WTC11 (cell line): ENCODE results near the gene PPHLN1. TPM values are rescaled to one million over a fixed set of nuclear protein-coding genes. Genes with fewer than 3 reads are reported as not detected.

Source experiments
- ATAC-seq: fragments of 200-7000 bp; cut with Tn5 transposase; 2 replicates; pipeline ENCODE4 v1.10.0; 2021; ENCODE audit warnings: mild to moderate bottlenecking, moderate library complexity
- CTCF ChIA-PET: fragments of 300-600 bp; sonication (Branson Sonifier 250); formaldehyde crosslinking; loops from one replicate; lab custom pipeline; 2021; ENCODE audit warnings: antibody characterized with exemption; lab: Charles Lee
- POLR2A ChIA-PET: fragments of 350-600 bp; sonication (Branson Sonifier 250); formaldehyde crosslinking; loops from one replicate; lab custom pipeline; 2021; ENCODE audit warnings: antibody characterized with exemption; lab: Charles Lee
- DNase-seq: peaks from one replicate; pipeline ENCODE4 v3.0.0; 2021; ENCODE audit warnings: low spot score
- H3K27ac Mint-ChIP-seq: 2 replicates; pipeline ENCODE4 v1.8.0; 2021; ENCODE audit warnings: mixed read lengths
- H3K27me3 Mint-ChIP-seq: 2 replicates; pipeline ENCODE4 v1.8.0; 2021; ENCODE audit warnings: low read depth, mild to moderate bottlenecking, moderate library complexity, mixed read lengths
- H3K36me3 Mint-ChIP-seq: 2 replicates; pipeline ENCODE4 v1.8.0; 2021; ENCODE audit warnings: mixed read lengths
- H3K4me1 Mint-ChIP-seq: 2 replicates; pipeline ENCODE4 v1.8.0; 2022; ENCODE audit warnings: mixed read lengths
- H3K4me3 Mint-ChIP-seq: 2 replicates; pipeline ENCODE4 v1.8.0; 2021; ENCODE audit warnings: mild to moderate bottlenecking, moderate library complexity, mixed read lengths
- H3K9me3 Mint-ChIP-seq: 2 replicates; pipeline ENCODE4 v1.8.0; 2021; ENCODE audit warnings: mixed read lengths
- ATF2 ChIP-seq: sonication (generic); formaldehyde crosslinking; IDR thresholded peaks from 2 replicates; pipeline ENCODE4 v1.8.1; 2022; ENCODE audit warnings: low read depth, missing genetic modification reagents, borderline replicate concordance
- CBFB ChIP-seq: sonication (generic); formaldehyde crosslinking; IDR thresholded peaks from 2 replicates; pipeline ENCODE4 v1.8.1; 2022; ENCODE audit warnings: mild to moderate bottlenecking, low read depth, missing genetic modification reagents
- ELF4 ChIP-seq: sonication (generic); formaldehyde crosslinking; IDR thresholded peaks from 2 replicates; pipeline ENCODE4 v1.8.1; 2022; ENCODE audit warnings: low read depth, mild to moderate bottlenecking, moderate library complexity, missing genetic modification reagents
- ESRRA ChIP-seq: sonication (generic); formaldehyde crosslinking; IDR thresholded peaks from 2 replicates; pipeline ENCODE4 v1.8.1; 2022; ENCODE audit warnings: mild to moderate bottlenecking, missing genetic modification reagents, borderline replicate concordance
- ETV6 ChIP-seq: sonication (generic); formaldehyde crosslinking; IDR thresholded peaks from 2 replicates; pipeline ENCODE4 v1.8.1; 2022; ENCODE audit warnings: mild to moderate bottlenecking, missing genetic modification reagents
- IRF1 ChIP-seq: sonication (generic); formaldehyde crosslinking; IDR thresholded peaks from 2 replicates; pipeline ENCODE4 v1.8.0; 2023; ENCODE audit warnings: missing genetic modification reagents
- MAX ChIP-seq: sonication (generic); formaldehyde crosslinking; IDR thresholded peaks from 2 replicates; pipeline ENCODE4 v1.8.0; 2022; ENCODE audit warnings: mild to moderate bottlenecking, missing genetic modification reagents
- NFYB ChIP-seq: sonication (generic); formaldehyde crosslinking; conservative IDR thresholded peaks from 2 replicates; pipeline ENCODE4 v1.8.0; 2022; ENCODE audit warnings: low read depth, missing genetic modification reagents
- NR3C1 ChIP-seq: sonication (generic); formaldehyde crosslinking; conservative IDR thresholded peaks from 2 replicates; pipeline ENCODE4 v1.8.1; 2023; ENCODE audit warnings: low read depth, mild to moderate bottlenecking, missing genetic modification reagents
- RELA ChIP-seq: sonication (generic); formaldehyde crosslinking; IDR thresholded peaks from 2 replicates; pipeline ENCODE4 v1.8.1; 2022; ENCODE audit warnings: missing genetic modification reagents, mild to moderate bottlenecking, borderline replicate concordance
- STAT6 ChIP-seq: sonication (generic); formaldehyde crosslinking; conservative IDR thresholded peaks from 2 replicates; pipeline ENCODE4 v1.8.1; 2023; ENCODE audit warnings: mild to moderate bottlenecking, low read depth, missing genetic modification reagents, moderate library complexity
- TP53 ChIP-seq: sonication (generic); formaldehyde crosslinking; IDR thresholded peaks from 2 replicates; pipeline ENCODE4 v1.8.1; 2023; ENCODE audit warnings: mild to moderate bottlenecking, missing genetic modification reagents
- ZNF263 ChIP-seq: sonication (generic); formaldehyde crosslinking; IDR thresholded peaks from 2 replicates; pipeline ENCODE4 v1.8.1; 2022; ENCODE audit warnings: low read depth, mild to moderate bottlenecking, moderate library complexity, missing genetic modification reagents
- ZNF425 ChIP-seq: fragments of 250-450 bp; sonication (Bioruptor Pico); conservative IDR thresholded peaks from 2 replicates; pipeline ENCODE4 v1.9.0; 2021; ENCODE audit warnings: mild to moderate bottlenecking
- total RNA-seq: library from RNA; stranded (reverse); gene quantifications from 3 replicates; pipeline ENCODE4 v1.2.3, GENCODE V29; 2021
- TF ChIP-seq, protein P1 (sequence below): sonication (generic); formaldehyde crosslinking; IDR thresholded peaks from 2 replicates; pipeline ENCODE4 v1.8.1; 2023; ENCODE audit warnings: mild to moderate bottlenecking, missing genetic modification reagents, moderate library complexity
- TF ChIP-seq, protein P2 (sequence below): fragments of 250-450 bp; sonication (Bioruptor Pico); IDR thresholded peaks from 2 replicates; pipeline ENCODE4 v1.8.0; 2021; ENCODE audit warnings: mild to moderate bottlenecking
- TF ChIP-seq, protein P3 (sequence below): sonication (generic); formaldehyde crosslinking; IDR thresholded peaks from 2 replicates; pipeline ENCODE4 v1.8.0; 2022; ENCODE audit warnings: mild to moderate bottlenecking, missing genetic modification reagents
- TF ChIP-seq, protein P4 (sequence below): sonication (generic); formaldehyde crosslinking; IDR thresholded peaks from 2 replicates; pipeline ENCODE4 v1.8.0; 2023; ENCODE audit warnings: mild to moderate bottlenecking, missing genetic modification reagents

PPHLN1 gene
- total RNA-seq, 1 experiment from 2014 or later, result 61.1 TPM

GRCh38 chr12:42426746-42427145, 100.8 kb downstream of the PPHLN1 start:
- no peaks in the 10 kb centered on the region for H3K9me3 Mint-ChIP-seq
- peaks cover 6% of the 10 kb centered on the region; the same call in 1 of the 2 replicates for H3K36me3 Mint-ChIP-seq
- H3K27me3 Mint-ChIP-seq, result no peaks in the 10 kb centered on the region
- H3K27ac Mint-ChIP-seq, result peak overlapping the region; percentile 75
- TF ChIP-seq NR3C1 (CRISPR knock-in tag), result no peak
- no peak for TF ChIP-seq ESRRA (CRISPR knock-in tag)
- TF ChIP-seq, protein P1, sequence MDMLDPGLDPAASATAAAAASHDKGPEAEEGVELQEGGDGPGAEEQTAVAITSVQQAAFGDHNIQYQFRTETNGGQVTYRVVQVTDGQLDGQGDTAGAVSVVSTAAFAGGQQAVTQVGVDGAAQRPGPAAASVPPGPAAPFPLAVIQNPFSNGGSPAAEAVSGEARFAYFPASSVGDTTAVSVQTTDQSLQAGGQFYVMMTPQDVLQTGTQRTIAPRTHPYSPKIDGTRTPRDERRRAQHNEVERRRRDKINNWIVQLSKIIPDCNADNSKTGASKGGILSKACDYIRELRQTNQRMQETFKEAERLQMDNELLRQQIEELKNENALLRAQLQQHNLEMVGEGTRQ (CRISPR knock-in tag), result no peak
- TF ChIP-seq IRF1 (CRISPR knock-in tag), result no peak
- TF ChIP-seq, protein P2, sequence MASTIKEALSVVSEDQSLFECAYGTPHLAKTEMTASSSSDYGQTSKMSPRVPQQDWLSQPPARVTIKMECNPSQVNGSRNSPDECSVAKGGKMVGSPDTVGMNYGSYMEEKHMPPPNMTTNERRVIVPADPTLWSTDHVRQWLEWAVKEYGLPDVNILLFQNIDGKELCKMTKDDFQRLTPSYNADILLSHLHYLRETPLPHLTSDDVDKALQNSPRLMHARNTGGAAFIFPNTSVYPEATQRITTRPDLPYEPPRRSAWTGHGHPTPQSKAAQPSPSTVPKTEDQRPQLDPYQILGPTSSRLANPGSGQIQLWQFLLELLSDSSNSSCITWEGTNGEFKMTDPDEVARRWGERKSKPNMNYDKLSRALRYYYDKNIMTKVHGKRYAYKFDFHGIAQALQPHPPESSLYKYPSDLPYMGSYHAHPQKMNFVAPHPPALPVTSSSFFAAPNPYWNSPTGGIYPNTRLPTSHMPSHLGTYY (CRISPR knock-in tag), result no peak
- TF ChIP-seq, protein P3, sequence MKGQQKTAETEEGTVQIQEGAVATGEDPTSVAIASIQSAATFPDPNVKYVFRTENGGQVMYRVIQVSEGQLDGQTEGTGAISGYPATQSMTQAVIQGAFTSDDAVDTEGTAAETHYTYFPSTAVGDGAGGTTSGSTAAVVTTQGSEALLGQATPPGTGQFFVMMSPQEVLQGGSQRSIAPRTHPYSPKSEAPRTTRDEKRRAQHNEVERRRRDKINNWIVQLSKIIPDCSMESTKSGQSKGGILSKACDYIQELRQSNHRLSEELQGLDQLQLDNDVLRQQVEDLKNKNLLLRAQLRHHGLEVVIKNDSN (CRISPR knock-in tag), result no peak
- TF ChIP-seq ZNF263 (CRISPR knock-in tag), result no peak
- TF ChIP-seq, all 79 proteins: peak for 0
- ChIA-PET POLR2A (no interaction called here), CTCF (interaction anchor here (0.6 kb wide), 1 partner anchor 56 kb away, joined by 3 read pairs; no protein-coding TSS in a partner anchor)
- H3K4me3 Mint-ChIP-seq, result no peak overlapping the region
- DNase-seq, result no peak
- ATAC-seq, result peak; percentile 83
- H3K4me1 Mint-ChIP-seq, result peaks cover 23% of the 10 kb centered on the region

- ChIA-PET POLR2A (interaction anchor here (0.7 kb wide), 1 partner anchor 55 kb away, joined by 9 read pairs; no protein-coding TSS in a partner anchor), CTCF (interaction anchor here (0.7 to 1.0 kb wide), 2 partner anchors 133 to 244 kb away, joined by 3 read pairs; no protein-coding TSS in a partner anchor)
- Mint-ChIP-seq H3K36me3 (peaks cover 6% of the 10 kb centered on the region; the same call in 1 of the 2 replicates), H3K27me3 (no peaks in the 10 kb centered on the region), H3K4me1 (peaks cover 23% of the 10 kb centered on the region), H3K27ac (no peak overlapping the region), H3K9me3 (no peaks in the 10 kb centered on the region), H3K4me3 (no peak overlapping the region)
- no peak for DNase-seq
- TF ChIP-seq ETV6 (CRISPR knock-in tag) (no peak), ATF2 (CRISPR knock-in tag) (no peak), RELA (CRISPR knock-in tag) (no peak), CBFB (CRISPR knock-in tag) (no peak), ZNF425 (CRISPR knock-in tag) (no peak), TP53 (CRISPR knock-in tag) (no peak), NFYB (CRISPR knock-in tag) (no peak), MAX (no peak), ELF4 (CRISPR knock-in tag) (no peak), STAT6 (no peak)
- TF ChIP-seq, protein P3 (CRISPR knock-in tag), result no peak
- TF ChIP-seq, protein P4, sequence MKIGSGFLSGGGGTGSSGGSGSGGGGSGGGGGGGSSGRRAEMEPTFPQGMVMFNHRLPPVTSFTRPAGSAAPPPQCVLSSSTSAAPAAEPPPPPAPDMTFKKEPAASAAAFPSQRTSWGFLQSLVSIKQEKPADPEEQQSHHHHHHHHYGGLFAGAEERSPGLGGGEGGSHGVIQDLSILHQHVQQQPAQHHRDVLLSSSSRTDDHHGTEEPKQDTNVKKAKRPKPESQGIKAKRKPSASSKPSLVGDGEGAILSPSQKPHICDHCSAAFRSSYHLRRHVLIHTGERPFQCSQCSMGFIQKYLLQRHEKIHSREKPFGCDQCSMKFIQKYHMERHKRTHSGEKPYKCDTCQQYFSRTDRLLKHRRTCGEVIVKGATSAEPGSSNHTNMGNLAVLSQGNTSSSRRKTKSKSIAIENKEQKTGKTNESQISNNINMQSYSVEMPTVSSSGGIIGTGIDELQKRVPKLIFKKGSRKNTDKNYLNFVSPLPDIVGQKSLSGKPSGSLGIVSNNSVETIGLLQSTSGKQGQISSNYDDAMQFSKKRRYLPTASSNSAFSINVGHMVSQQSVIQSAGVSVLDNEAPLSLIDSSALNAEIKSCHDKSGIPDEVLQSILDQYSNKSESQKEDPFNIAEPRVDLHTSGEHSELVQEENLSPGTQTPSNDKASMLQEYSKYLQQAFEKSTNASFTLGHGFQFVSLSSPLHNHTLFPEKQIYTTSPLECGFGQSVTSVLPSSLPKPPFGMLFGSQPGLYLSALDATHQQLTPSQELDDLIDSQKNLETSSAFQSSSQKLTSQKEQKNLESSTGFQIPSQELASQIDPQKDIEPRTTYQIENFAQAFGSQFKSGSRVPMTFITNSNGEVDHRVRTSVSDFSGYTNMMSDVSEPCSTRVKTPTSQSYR (CRISPR knock-in tag), result no peak
- no peak for ATAC-seq
Observed at GRCh38 chr12:42428850-42429249, 102.9 kb downstream of the PPHLN1 start.
